ENCODE results near the gene PDIA6.

GRCh38 chr2:10833021-10833420 is 20.4 kb upstream of the PDIA6 start:
- no peak for TF ChIP-seq MXI1 (IDR thresholded peaks at IDR 0.05; ENCODE audit: borderline replicate concordance, low read depth, low read length)
- no peak for TF ChIP-seq CTCF (conservative IDR thresholded peaks at IDR 0.05; ENCODE audit: low read depth, low read length)
